ENCODE results near the gene SLC38A2.

Gene SLC38A2

DNA sequence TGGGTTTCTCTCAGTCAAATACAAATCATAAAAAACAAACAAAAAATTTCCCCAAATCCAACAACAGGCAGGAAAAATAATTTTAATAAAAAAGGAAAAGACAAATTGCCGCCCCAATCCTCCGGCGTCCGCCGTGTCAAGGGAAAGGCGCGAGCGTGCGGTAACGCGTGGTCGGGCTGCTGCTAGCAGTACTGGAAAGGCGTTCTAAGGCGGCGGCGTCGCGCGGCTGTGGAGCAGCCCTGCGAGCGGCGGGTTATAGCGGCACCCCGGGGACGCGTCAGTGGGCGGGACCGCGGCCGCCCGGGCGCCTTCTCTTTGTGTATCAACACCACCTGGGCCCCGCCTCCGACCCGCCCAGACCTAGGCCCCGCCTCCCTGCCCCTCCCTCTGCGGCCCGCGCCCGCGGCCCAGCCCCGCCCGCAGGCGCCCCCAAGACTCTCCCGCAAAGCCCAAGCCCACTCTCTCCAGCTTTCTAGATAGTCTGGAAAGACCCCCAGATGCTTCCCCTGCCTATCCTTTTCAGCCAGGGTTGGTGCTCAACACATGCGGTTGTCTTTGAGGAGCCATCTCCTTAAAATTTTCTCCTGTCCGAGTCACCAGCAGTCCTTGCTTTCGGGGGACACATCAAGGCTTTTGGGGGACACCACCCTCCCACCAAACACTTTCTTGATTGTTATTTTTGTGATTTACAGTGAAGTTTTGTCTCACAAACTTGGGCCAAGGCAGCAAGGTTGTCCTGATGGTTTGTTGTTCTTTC is at the start of gene SLC38A2:
SLC38A2 (minus strand) TSS at position 230 of the 757 bp plus-strand sequence. CDS start 1,480 bp downstream, outside the sequence.
- TF ChIP-seq, protein P1, sequence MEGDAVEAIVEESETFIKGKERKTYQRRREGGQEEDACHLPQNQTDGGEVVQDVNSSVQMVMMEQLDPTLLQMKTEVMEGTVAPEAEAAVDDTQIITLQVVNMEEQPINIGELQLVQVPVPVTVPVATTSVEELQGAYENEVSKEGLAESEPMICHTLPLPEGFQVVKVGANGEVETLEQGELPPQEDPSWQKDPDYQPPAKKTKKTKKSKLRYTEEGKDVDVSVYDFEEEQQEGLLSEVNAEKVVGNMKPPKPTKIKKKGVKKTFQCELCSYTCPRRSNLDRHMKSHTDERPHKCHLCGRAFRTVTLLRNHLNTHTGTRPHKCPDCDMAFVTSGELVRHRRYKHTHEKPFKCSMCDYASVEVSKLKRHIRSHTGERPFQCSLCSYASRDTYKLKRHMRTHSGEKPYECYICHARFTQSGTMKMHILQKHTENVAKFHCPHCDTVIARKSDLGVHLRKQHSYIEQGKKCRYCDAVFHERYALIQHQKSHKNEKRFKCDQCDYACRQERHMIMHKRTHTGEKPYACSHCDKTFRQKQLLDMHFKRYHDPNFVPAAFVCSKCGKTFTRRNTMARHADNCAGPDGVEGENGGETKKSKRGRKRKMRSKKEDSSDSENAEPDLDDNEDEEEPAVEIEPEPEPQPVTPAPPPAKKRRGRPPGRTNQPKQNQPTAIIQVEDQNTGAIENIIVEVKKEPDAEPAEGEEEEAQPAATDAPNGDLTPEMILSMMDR (IDR thresholded peaks at IDR 0.05; ENCODE audit: borderline replicate concordance, insufficient read depth, low read depth, low read length) = no peak
- H3K4me3 ChIP-seq (ENCODE audit: low read depth, low read length) = peak within 1 kb of the TSS; percentile 78

DNA sequence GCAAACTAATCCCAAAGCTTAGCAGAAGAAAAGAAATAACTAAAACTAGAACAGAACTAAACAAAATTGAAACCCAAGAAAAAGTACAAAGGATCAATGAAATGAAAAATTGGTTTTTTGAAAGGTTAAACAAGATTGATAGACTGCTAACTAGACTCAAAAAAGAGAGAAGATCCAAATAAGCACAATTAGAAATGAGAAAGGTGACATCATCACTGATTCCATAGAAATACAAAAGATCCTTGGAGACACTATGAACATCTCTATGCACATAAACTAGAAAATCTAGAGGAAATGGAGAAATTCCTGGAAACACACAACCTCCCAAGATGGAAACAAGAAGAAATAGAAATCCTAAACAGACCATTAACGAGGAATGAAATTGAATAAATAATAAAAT is 47.1 kb upstream of the SLC38A2 start:
- no peak overlapping the region for H3K4me3 ChIP-seq (ENCODE audit: low read depth, low read length)
- TF ChIP-seq, protein P1 (IDR thresholded peaks at IDR 0.05; ENCODE audit: borderline replicate concordance, insufficient read depth, low read depth, low read length) = no peak

DNA sequence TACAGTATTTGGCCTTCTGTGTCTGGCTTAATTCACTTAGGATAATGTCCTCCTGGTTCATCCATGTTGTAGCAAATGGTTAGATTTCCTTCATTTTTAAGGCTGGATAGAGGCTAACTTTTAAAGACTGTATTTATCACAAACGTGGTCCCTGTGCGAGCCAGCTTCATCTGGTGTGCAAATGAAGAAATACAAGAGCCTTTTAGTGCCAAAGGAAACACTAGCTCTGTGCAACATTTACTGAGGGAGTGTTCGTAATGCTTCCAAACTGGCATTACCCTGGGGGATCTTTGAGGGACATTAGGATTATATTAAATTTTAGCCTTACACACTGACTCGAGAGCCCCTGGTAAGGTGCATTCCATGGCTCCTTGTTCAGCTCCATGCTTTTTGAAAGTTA is 43.0 kb upstream of the SLC38A2 start:
- TF ChIP-seq, protein P1 (IDR thresholded peaks at IDR 0.05; ENCODE audit: borderline replicate concordance, insufficient read depth, low read depth, low read length) = no peak
- H3K4me3 ChIP-seq (ENCODE audit: low read depth, low read length) = no peak overlapping the region

DNA sequence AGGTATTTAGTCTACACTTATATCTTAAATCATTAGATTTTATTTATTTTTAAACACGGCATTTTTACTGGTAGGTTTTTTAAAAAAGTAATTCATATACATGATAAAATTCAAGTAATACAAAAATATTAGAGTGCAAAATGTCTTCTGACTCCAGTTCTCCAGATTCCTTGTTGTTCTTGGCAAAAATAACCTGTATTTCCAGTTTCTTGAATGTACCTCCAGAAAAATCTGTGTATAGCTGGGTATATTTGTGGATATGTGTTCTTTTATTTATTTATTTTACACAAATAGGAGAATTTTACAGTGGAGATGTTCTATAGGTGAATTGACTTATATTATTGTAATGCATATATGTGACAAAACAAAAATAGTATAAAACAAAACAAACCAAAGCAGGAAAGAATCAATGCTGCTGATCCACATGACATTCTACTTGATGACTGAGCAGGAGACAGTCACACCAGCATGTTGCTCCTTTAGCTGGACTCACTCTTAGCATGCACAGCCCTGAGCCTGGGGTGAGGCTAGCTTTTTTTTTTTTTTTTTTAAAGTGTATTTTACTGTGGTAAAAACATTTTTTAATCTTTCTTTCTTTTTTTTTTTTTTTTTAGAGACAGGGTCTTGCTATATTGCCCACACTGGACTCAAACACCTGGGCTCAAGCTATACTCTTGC is 42.2 kb upstream of the SLC38A2 start:
- TF ChIP-seq, protein P1 (IDR thresholded peaks at IDR 0.05; ENCODE audit: borderline replicate concordance, insufficient read depth, low read depth, low read length) = no peak
- no peak overlapping the region for H3K4me3 ChIP-seq (ENCODE audit: low read depth, low read length)

- TF ChIP-seq, protein P1 (IDR thresholded peaks at IDR 0.05; ENCODE audit: borderline replicate concordance, insufficient read depth, low read depth, low read length) = no peak
- no peak overlapping the region for H3K4me3 ChIP-seq (ENCODE audit: low read depth, low read length)
Observed at GRCh38 chr12:46413368-46413767, 40.8 kb upstream of the SLC38A2 start.

DNA sequence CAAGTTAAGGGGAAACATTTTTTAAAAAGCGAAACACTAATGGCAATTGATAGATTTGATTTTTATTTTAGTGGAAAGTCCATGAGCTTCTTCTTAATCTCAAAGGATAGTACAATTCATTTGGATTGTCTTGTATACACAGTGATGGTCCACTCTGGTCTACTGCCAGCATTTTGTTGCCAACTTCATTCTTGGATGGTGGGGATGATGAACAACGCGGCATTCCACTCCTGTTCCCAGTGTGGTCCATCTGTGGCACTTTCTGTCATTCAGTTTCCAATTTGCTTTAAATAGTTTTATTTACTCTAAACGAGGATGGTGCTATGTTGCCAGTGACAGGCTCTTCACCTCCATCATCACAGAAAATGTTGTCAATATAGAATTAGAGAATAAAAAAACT is 40.3 kb upstream of the SLC38A2 start:
- TF ChIP-seq, protein P1 (IDR thresholded peaks at IDR 0.05; ENCODE audit: borderline replicate concordance, insufficient read depth, low read depth, low read length) = no peak
- H3K4me3 ChIP-seq (ENCODE audit: low read depth, low read length) = no peak overlapping the region

DNA sequence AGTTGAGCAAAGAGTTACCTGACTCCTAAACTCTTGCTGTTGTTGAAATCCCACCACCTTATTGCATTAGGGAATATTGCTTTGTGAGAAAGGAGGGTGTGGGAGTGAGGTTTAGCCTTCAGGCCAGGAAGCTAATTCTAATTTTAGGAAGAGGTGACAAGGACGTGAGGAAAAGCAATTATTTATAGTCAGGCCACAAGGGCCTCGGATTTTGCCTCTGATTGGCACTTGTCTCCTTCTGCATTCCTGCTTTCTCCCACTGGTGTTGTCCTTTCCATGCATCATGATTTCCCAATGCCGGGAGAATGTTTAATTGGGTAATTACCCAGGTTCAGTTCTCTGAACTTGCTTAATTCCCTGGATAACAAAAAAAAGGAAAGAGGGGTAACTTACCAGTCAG is 37.9 kb upstream of the SLC38A2 start:
- no peak overlapping the region for H3K4me3 ChIP-seq (ENCODE audit: low read depth, low read length)
- TF ChIP-seq, protein P1 (IDR thresholded peaks at IDR 0.05; ENCODE audit: borderline replicate concordance, insufficient read depth, low read depth, low read length) = no peak
